ENCODE results near the gene MBP.

The MBP gene

DNA sequence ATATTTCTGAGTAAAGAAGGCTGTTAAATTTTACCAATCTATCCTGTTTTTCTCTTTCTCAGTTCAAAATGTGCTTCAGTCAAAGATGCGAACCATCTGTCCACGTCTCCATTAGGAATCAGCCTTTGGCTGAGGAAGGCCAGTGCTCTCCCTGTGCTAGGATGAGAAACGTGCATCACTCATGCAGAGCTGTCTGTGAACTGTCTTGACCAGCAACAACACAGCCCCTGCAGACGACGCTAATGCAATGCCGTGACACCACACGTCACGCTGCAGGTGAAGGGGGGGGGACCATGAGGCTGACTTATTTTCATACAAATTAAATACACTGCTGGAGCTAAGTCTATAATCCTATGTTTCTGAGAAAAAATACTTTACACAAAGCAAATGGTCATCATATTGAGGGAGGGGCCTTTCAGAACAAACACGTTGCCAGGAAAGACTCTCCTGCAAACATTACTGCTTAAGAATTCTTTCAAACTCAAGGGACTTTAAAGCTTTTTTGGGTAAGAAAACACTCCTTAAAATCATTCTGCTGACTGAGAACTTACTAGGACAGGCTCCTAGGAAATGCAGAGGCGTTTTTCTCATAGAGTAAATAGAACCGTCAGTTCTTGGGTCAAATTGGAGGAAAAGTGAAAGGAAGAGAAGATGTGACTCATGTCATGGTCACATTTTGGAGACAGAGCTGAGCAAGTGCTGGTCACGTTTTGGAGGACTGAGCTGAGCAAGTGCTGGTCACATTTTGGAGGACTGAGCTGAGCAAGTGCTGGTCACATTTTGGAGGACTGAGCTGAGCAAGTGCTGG lies 97.0 kb downstream of the MBP start:
- Histone ChIP-seq H3K4me3 (ENCODE audit: control insufficient read depth in 1 of 7, extremely low read depth in 1 of 7, insufficient read depth in 4 of 7, low read depth in 2 of 7, low read length in 6 of 7) (no peak overlapping the region), H3K36me3 (ENCODE audit: control insufficient read depth in 4 of 4, insufficient read depth in 4 of 4, low read length in 3 of 4) (peaks cover 3 to 28% (median 22%) of the 10 kb centered on the region in 4 experiments), H3K27me3 (replicated peaks in 2 of 5; ENCODE audit: control insufficient read depth in 4 of 5, insufficient read depth in 5 of 5, low read length in 4 of 5) (no peaks in the 10 kb centered on the region), H3K27ac (ENCODE audit: insufficient read depth in 1 of 2, low read depth in 1 of 2, low read length in 2 of 2, poor library complexity in 1 of 2, severe bottlenecking in 2 of 2) (no peak overlapping the region), H3K4me1 (ENCODE audit: control extremely low read depth in 1 of 4, control insufficient read depth in 4 of 4, insufficient read depth in 4 of 4, low read length in 3 of 4) (peaks cover 0 to 23% (median 17%) of the 10 kb centered on the region in 4 experiments), H3K9me3 (ENCODE audit: control extremely low read depth in 1 of 5, control insufficient read depth in 4 of 5, insufficient read depth in 2 of 5, low read depth in 1 of 5, low read length in 4 of 5) (no peaks in the 10 kb centered on the region)
- no peak for DNase-seq
- ChIA-PET POLR2A (no interaction called here), CTCF (interaction anchor here (1.4 to 1.9 kb wide), 2 partner anchors 19 to 35 kb away, joined by 4 to 7 read pairs; no protein-coding TSS in a partner anchor)
- 86% methylated on average over 5 of the region's 12 CpGs for WGBS (ENCODE audit: insufficient coverage)

DNA sequence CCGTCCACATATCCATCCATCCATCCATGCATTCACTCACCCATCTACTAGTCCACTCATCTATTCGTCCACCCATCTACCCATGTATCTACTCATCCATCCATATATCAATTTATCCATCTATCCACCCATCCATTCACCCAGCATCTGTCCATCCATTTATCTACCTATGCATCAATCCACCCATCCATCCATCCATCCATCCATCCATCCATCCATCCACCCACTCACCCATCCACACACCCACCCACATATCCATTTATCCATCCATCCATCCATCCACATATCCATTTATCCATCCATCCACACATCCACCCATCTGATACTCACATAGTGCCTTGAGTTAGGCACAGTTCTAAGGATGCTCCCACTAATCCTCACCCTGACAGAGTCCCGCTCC lies 99.0 kb downstream of the MBP start:
- no peak for DNase-seq

DNA sequence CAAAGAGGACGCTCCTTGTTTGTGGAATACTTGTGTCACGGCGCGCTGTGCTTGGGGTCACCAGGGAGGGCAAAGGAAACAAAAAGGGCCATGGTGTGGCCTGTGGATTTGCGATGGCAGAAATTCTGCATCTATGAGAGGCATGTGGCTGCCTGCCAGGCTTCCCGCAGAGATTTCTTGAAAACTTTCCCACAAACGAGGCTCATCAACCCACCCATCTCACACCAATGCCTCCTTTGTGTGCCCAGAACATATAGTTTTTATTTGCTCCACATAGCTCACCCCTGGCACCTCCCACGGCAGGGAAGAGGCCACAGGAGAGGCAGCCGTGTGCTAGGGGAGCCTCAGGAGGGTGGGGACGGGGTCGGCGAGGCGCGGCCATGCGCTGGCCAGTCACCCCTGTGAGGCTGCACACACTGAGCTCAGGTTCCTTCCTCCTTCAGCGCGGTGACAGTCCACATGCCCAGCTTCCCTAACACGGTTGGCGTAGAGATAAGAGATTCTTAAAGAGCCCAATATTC lies 100.3 kb downstream of the MBP start:
- Histone ChIP-seq H3K36me3 (ENCODE audit: control insufficient read depth in 4 of 4, insufficient read depth in 4 of 4, low read length in 3 of 4) (peaks cover 3 to 30% (median 16%) of the 10 kb centered on the region in 4 experiments), H3K27ac (ENCODE audit: insufficient read depth in 1 of 2, low read depth in 1 of 2, low read length in 2 of 2, poor library complexity in 1 of 2, severe bottlenecking in 2 of 2) (peak overlapping the region in 1 of 2 experiments; percentile 37), H3K27me3 (replicated peaks in 2 of 5; ENCODE audit: control insufficient read depth in 4 of 5, insufficient read depth in 5 of 5, low read length in 4 of 5) (no peaks in the 10 kb centered on the region), H3K4me3 (ENCODE audit: control insufficient read depth in 1 of 7, extremely low read depth in 1 of 7, insufficient read depth in 4 of 7, low read depth in 2 of 7, low read length in 6 of 7) (no peak overlapping the region), H3K9me3 (ENCODE audit: control extremely low read depth in 1 of 5, control insufficient read depth in 4 of 5, insufficient read depth in 2 of 5, low read depth in 1 of 5, low read length in 4 of 5) (no peaks in the 10 kb centered on the region), H3K4me1 (ENCODE audit: control extremely low read depth in 1 of 4, control insufficient read depth in 4 of 4, insufficient read depth in 4 of 4, low read length in 3 of 4) (peaks cover 0 to 16% (median 13%) of the 10 kb centered on the region in 4 experiments)
- peak in 2 of 3 donors; percentile 55 to 59 for DNase-seq
- ChIA-PET CTCF (interaction anchor here (1.3 kb wide), 1 partner anchor 19 kb away, joined by 7 read pairs; no protein-coding TSS in a partner anchor), POLR2A (no interaction called here)
- whole genome bisulfite sequencing (ENCODE audit: insufficient coverage) = 17% methylated on average over 6 of the region's 19 CpGs

More for the DNA sequence above, 99.0 kb downstream of the MBP start:
- Histone ChIP-seq H3K4me1 (ENCODE audit: control extremely low read depth in 1 of 4, control insufficient read depth in 4 of 4, insufficient read depth in 4 of 4, low read length in 3 of 4) (peaks cover 0 to 16% (median 13%) of the 10 kb centered on the region in 4 experiments), H3K27ac (ENCODE audit: insufficient read depth in 1 of 2, low read depth in 1 of 2, low read length in 2 of 2, poor library complexity in 1 of 2, severe bottlenecking in 2 of 2) (no peak overlapping the region), H3K27me3 (replicated peaks in 2 of 5; ENCODE audit: control insufficient read depth in 4 of 5, insufficient read depth in 5 of 5, low read length in 4 of 5) (no peaks in the 10 kb centered on the region), H3K36me3 (ENCODE audit: control insufficient read depth in 4 of 4, insufficient read depth in 4 of 4, low read length in 3 of 4) (peaks cover 3 to 31% (median 22%) of the 10 kb centered on the region in 4 experiments), H3K4me3 (ENCODE audit: control insufficient read depth in 1 of 7, extremely low read depth in 1 of 7, insufficient read depth in 4 of 7, low read depth in 2 of 7, low read length in 6 of 7) (no peak overlapping the region), H3K9me3 (ENCODE audit: control extremely low read depth in 1 of 5, control insufficient read depth in 4 of 5, insufficient read depth in 2 of 5, low read depth in 1 of 5, low read length in 4 of 5) (no peaks in the 10 kb centered on the region)
- ChIA-PET CTCF (interaction anchor here (1.9 kb wide), 1 partner anchor 33 kb away, joined by 7 read pairs; no protein-coding TSS in a partner anchor), POLR2A (no interaction called here)
- 100% methylated on average over 2 of the region's 3 CpGs for WGBS (ENCODE audit: insufficient coverage)

DNA sequence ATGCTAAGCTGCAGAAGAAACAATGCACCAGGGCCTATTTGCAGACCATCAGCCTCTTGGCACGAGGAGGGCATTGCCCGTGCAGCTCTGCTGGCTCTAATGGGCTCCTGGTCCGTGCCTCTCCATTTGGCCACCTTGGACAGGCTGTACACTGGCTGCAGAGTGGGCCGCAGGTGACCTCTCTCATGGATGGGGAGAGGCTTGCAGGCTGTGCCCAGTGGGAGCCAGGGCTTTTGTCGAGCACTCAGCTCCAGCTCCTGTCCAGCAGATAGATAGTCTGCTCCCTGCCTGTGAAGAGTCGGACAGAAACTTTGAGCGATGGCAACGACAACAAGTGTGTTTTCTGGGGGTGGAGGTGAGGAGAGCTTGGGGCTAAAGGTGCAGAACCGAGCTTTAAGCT lies 100.9 kb downstream of the MBP start:
- Histone ChIP-seq H3K9me3 (ENCODE audit: control extremely low read depth in 1 of 5, control insufficient read depth in 4 of 5, insufficient read depth in 2 of 5, low read depth in 1 of 5, low read length in 4 of 5) (no peaks in the 10 kb centered on the region), H3K4me1 (ENCODE audit: control extremely low read depth in 1 of 4, control insufficient read depth in 4 of 4, insufficient read depth in 4 of 4, low read length in 3 of 4) (peaks cover 0 to 16% (median 13%) of the 10 kb centered on the region in 4 experiments), H3K27ac (ENCODE audit: insufficient read depth in 1 of 2, low read depth in 1 of 2, low read length in 2 of 2, poor library complexity in 1 of 2, severe bottlenecking in 2 of 2) (no peak overlapping the region), H3K36me3 (ENCODE audit: control insufficient read depth in 4 of 4, insufficient read depth in 4 of 4, low read length in 3 of 4) (peaks cover 3 to 30% (median 13%) of the 10 kb centered on the region in 4 experiments), H3K4me3 (ENCODE audit: control insufficient read depth in 1 of 7, extremely low read depth in 1 of 7, insufficient read depth in 4 of 7, low read depth in 2 of 7, low read length in 6 of 7) (no peak overlapping the region), H3K27me3 (replicated peaks in 2 of 5; ENCODE audit: control insufficient read depth in 4 of 5, insufficient read depth in 5 of 5, low read length in 4 of 5) (no peaks in the 10 kb centered on the region)
- ChIA-PET POLR2A (no interaction called here), CTCF (interaction anchor here (1.3 kb wide), 1 partner anchor 20 kb away, joined by 7 read pairs; no protein-coding TSS in a partner anchor)
- DNase-seq = no peak
- 98% methylated on average over 8 of the region's 9 CpGs for WGBS (ENCODE audit: insufficient coverage)

DNA sequence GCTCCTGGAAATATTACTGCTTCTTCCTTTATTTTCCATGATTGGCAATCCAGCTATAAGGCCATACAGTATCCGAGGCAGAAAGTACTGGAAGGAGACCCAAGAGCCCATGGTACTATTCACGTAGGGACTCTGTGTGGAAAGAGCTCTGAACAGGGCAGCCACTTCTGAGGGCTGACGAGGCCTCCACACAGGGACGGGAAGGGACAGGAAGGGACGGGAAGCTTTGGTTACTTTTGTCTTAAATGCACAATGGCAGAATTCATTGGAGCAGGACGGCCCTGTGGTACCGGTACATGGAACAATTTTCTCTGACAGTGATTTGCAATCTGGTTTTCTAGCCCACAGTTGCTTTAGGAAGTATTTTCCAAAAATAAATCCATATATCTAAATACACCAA lies 102.4 kb downstream of the MBP start:
- Histone ChIP-seq H3K4me3 (ENCODE audit: control insufficient read depth in 1 of 7, extremely low read depth in 1 of 7, insufficient read depth in 4 of 7, low read depth in 2 of 7, low read length in 6 of 7) (no peak overlapping the region), H3K9me3 (ENCODE audit: control extremely low read depth in 1 of 5, control insufficient read depth in 4 of 5, insufficient read depth in 2 of 5, low read depth in 1 of 5, low read length in 4 of 5) (no peaks in the 10 kb centered on the region), H3K27ac (ENCODE audit: insufficient read depth in 1 of 2, low read depth in 1 of 2, low read length in 2 of 2, poor library complexity in 1 of 2, severe bottlenecking in 2 of 2) (no peak overlapping the region), H3K36me3 (ENCODE audit: control insufficient read depth in 4 of 4, insufficient read depth in 4 of 4, low read length in 3 of 4) (peaks cover 0 to 37% (median 11%) of the 10 kb centered on the region in 4 experiments), H3K4me1 (ENCODE audit: control extremely low read depth in 1 of 4, control insufficient read depth in 4 of 4, insufficient read depth in 4 of 4, low read length in 3 of 4) (peaks cover 0 to 16% (median 13%) of the 10 kb centered on the region in 4 experiments), H3K27me3 (replicated peaks in 2 of 5; ENCODE audit: control insufficient read depth in 4 of 5, insufficient read depth in 5 of 5, low read length in 4 of 5) (no peaks in the 10 kb centered on the region)
- ChIA-PET POLR2A (no interaction called here), CTCF (interaction anchor here (0.6 to 1.3 kb wide), 2 partner anchors 21 to 437 kb away, joined by 3 to 8 read pairs; no protein-coding TSS in a partner anchor)
- DNase-seq = no peak
- 97% methylated on average over 5 of the region's 7 CpGs for WGBS (ENCODE audit: insufficient coverage)

DNA sequence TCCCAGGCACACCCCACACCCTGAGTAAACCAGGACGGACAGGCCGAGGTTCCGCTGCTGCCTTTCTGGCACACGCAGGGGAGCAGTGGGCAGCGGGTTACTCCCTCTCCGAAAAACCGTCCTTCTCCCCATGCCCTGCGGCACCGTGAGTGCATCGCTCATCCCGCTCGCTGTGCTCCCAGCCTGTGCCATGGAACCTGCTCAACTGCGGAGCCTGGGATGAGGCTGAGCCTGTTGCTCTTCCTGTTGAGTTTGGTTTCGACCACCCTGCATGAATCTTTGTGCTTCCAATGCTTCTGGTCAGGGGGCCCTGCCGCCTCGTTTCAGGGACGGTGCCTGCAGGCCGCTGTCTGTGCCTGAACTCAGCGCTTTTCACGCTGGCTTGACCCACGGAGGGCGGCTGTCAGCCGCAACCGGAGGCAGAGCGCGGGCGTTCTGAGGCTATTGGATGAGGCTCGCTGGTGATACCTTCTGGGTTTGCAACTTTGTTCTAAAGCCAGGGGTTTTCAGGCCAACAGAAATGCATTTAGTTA lies 106.7 kb downstream of the MBP start:
- H3K36me3 ChIP-seq (ENCODE audit: control insufficient read depth in 4 of 4, insufficient read depth in 4 of 4, low read length in 3 of 4) = peaks cover 4 to 47% (median 16%) of the 10 kb centered on the region in 4 experiments
- ChIA-PET POLR2A (no interaction called here), CTCF (no interaction called here)
- DNase-seq = no peak
- no peak overlapping the region for H3K27ac ChIP-seq (ENCODE audit: insufficient read depth in 1 of 2, low read depth in 1 of 2, low read length in 2 of 2, poor library complexity in 1 of 2, severe bottlenecking in 2 of 2)
- WGBS (ENCODE audit: insufficient coverage) = 97% methylated on average over 28 of the region's 28 CpGs
- H3K4me1 ChIP-seq (ENCODE audit: control extremely low read depth in 1 of 4, control insufficient read depth in 4 of 4, insufficient read depth in 4 of 4, low read length in 3 of 4) = peaks cover 0 to 4% (median 0%) of the 10 kb centered on the region in 4 experiments
- no peaks in the 10 kb centered on the region for H3K27me3 ChIP-seq (replicated peaks in 2 of 5; ENCODE audit: control insufficient read depth in 4 of 5, insufficient read depth in 5 of 5, low read length in 4 of 5)
- no peaks in the 10 kb centered on the region for H3K9me3 ChIP-seq (ENCODE audit: control extremely low read depth in 1 of 5, control insufficient read depth in 4 of 5, insufficient read depth in 2 of 5, low read depth in 1 of 5, low read length in 4 of 5)
- H3K4me3 ChIP-seq (ENCODE audit: control insufficient read depth in 1 of 7, extremely low read depth in 1 of 7, insufficient read depth in 4 of 7, low read depth in 2 of 7, low read length in 6 of 7) = no peak overlapping the region
